Activated T-cell treated with anti-CD3 and anti-CD28 coated beads, Interleukin-2, amount 50 U/mL, for 4 hours (primary cell): Measurements from ENCODE around the gene PRR12. TPM values are rescaled to one million over a fixed set of nuclear protein-coding genes. Genes with fewer than 3 reads are reported as not detected.

Experiments
- ATAC-seq, 2 donors: fragments of 200-7000 bp; cut with Tn5 transposase; one replicate each; pipeline ENCODE4 v1.10.0; 2021
- DNase-seq: peaks from one replicate; pipeline ENCODE4 v3.0.0-alpha.2; 2020
- H3K27me3 Mint-ChIP-seq: one replicate; pipeline ENCODE4 v1.8.0; 2021; ENCODE audit warnings: low read depth, mixed read lengths
- H3K36me3 Mint-ChIP-seq: one replicate; pipeline ENCODE4 v1.8.0; 2022; ENCODE audit warnings: mixed read lengths; ENCODE audit not compliant: insufficient read depth
- H3K4me1 Mint-ChIP-seq: one replicate; pipeline ENCODE4 v1.8.0; 2021; ENCODE audit warnings: low read depth, mixed read lengths
- H3K4me3 Mint-ChIP-seq: one replicate; pipeline ENCODE4 v1.8.0; 2021; ENCODE audit warnings: mild to moderate bottlenecking, moderate library complexity, mixed read lengths
- H3K9me3 Mint-ChIP-seq: one replicate; pipeline ENCODE4 v1.8.0; 2021; ENCODE audit warnings: mixed read lengths
- total RNA-seq, 3 donors: library from RNA; stranded (reverse); gene quantifications; one replicate each; pipeline ENCODE4 v1.2.1, GENCODE V29; 2021

Gene PRR12
- total RNA-seq, 3 donors from 2014 or later: 28.0 to 33.1 (median 28.7) TPM

DNA sequence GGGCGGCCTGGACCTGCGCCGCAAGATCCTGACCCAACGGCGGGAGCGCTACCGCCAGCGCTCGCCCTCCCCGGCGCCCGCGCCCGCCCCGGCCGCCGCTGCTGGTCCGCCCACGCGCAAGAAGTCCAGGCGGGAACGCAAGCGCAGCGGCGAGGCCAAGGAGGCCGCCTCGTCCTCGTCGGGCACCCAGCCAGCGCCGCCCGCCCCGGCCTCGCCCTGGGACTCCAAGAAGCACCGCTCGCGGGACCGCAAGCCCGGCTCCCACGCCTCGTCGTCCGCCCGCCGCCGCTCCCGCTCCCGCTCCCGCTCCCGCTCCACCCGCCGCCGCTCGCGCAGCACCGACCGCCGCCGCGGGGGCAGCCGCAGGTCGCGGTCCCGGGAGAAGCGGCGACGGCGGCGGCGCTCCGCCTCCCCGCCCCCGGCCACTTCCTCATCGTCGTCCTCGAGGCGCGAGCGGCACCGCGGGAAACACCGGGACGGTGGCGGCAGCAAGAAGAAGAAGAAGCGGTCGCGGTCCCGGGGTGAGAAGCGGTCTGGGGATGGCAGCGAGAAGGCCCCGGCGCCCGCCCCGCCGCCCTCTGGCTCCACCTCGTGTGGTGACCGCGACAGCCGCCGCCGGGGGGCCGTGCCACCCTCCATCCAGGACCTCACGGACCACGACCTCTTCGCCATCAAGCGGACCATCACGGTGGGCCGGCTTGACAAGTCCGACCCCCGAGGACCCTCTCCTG is 61.0 kb downstream of the PRR12 start:
- DNase-seq (no peak), ATAC-seq (no peak)
- no peaks in the 10 kb centered on the region for H3K27me3 Mint-ChIP-seq
- H3K4me3 Mint-ChIP-seq: no peak overlapping the region
- H3K9me3 Mint-ChIP-seq: no peaks in the 10 kb centered on the region
- peaks cover 29% of the 10 kb centered on the region for H3K36me3 Mint-ChIP-seq
- no peaks in the 10 kb centered on the region for H3K4me1 Mint-ChIP-seq

DNA sequence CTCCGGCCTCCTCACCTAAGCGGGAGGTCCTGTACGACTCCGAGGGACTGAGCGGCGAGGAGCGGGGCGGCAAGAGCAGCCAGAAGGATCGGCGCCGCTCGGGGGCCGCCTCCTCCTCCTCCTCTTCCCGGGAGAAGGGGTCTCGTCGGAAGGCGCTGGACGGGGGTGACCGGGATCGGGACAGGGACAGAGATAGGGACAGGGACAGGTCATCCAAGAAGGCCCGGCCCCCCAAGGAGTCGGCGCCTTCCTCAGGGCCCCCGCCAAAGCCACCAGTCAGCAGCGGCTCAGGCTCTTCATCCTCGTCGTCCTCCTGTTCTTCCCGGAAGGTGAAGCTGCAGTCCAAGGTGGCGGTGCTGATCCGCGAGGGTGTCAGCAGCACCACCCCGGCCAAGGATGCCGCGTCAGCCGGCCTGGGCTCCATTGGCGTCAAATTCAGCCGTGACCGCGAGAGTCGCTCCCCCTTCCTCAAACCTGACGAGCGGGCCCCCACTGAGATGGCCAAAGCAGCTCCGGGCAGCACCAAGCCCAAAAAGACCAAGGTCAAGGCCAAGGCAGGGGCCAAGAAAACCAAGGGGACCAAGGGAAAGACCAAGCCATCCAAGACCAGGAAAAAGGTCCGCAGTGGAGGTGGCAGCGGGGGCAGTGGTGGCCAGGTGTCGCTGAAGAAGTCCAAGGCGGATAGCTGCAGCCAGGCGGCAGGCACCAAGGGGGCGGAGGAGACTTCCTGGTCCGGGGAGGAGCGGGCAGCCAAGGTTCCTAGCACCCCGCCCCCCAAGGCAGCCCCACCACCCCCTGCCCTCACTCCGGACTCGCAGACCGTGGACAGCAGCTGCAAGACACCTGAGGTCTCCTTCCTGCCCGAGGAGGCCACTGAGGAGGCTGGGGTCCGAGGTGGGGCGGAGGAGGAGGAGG is 61.8 kb downstream of the PRR12 start:
- no peaks in the 10 kb centered on the region for H3K9me3 Mint-ChIP-seq
- H3K27me3 Mint-ChIP-seq: no peaks in the 10 kb centered on the region
- ATAC-seq (no peak), DNase-seq (no peak)
- H3K4me1 Mint-ChIP-seq: no peaks in the 10 kb centered on the region
- peaks cover 31% of the 10 kb centered on the region for H3K36me3 Mint-ChIP-seq
- H3K4me3 Mint-ChIP-seq: no peak overlapping the region

DNA sequence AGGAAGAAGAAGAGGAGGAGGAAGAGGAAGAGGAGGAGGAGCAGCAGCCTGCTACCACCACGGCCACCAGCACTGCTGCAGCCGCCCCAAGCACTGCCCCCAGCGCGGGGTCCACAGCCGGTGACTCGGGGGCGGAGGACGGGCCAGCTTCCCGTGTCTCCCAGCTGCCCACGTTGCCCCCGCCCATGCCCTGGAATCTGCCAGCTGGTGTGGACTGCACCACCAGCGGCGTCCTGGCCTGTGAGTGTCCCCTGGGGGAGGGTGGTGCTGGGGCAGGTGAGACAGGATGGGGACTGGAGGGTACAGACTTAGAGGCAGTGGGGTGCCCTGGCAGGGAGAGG is 62.5 kb downstream of the PRR12 start:
- Mint-ChIP-seq H3K9me3 (no peaks in the 10 kb centered on the region), H3K4me3 (no peak overlapping the region), H3K4me1 (no peaks in the 10 kb centered on the region), H3K27me3 (no peaks in the 10 kb centered on the region), H3K36me3 (peaks cover 31% of the 10 kb centered on the region)
- no peak for ATAC-seq
- DNase-seq: no peak

DNA sequence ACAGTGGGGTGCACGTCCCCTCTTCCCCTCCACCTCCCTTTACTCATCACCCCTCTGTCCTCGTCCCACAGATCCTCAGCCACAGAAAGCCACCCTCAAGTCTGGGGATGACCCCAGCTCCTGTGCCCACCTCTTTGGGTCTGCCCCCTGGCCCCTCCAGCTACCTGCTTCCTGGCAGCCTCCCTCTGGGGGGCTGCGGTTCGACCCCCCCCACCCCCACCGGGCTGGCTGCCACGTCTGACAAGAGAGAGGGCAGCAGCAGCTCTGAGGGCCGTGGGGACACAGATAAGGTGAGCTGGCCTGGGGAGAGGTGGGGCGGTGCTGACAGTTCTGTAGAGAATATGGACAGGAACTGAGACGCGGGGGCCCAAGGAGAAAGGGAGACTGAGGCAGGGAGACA is 63.6 kb downstream of the PRR12 start:
- Mint-ChIP-seq H3K27me3 (no peaks in the 10 kb centered on the region), H3K4me1 (no peaks in the 10 kb centered on the region), H3K36me3 (peaks cover 28% of the 10 kb centered on the region), H3K4me3 (no peak overlapping the region), H3K9me3 (no peaks in the 10 kb centered on the region)
- ATAC-seq (no peak), DNase-seq (no peak)

DNA sequence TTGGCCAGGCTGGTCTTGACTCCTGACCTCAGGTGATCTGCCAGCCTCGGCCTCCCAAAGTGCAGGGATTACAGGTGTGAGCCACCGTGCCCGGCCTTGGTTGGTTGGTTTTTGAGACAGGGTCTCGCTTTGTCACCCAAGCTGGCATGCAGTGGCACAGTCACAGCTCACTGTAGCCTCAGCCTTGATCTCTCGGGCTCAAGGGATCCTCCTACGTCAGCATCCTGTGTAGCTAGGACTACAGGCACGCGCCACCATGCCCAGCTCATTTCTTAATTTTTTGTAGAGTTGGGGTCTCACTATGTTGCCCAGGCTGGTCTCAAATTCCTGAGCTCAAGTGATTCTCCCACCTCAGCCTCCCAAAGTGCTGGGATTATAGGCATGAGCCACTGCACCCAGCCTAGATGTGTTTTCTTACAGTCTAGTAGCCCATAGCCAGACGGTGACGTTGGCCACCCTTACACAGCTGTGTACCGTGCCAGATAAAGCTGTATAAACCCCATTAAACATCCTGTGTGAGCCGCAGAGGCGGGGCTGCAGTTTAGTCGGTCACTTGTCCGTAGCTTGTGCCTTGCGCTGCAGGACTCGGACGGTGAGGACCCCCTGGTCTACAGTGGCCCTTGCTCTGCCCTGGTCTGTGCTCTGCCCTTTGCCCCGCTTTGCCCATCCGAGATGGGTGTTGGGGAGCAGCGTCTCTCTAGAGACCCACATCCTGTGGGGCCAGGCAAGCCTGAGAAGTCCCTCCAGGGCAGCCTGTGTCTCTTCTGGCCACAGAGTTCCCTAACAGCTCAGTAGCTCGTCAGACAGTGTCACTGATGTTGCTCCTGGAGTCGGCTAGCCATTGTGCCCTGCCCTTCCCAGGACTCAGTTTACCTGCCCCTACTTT is 64.8 kb downstream of the PRR12 start:
- Mint-ChIP-seq H3K27me3 (no peaks in the 10 kb centered on the region), H3K36me3 (peaks cover 33% of the 10 kb centered on the region), H3K4me3 (no peak overlapping the region), H3K9me3 (no peaks in the 10 kb centered on the region), H3K4me1 (peaks cover 2% of the 10 kb centered on the region)
- no peak for ATAC-seq
- no peak for DNase-seq

DNA sequence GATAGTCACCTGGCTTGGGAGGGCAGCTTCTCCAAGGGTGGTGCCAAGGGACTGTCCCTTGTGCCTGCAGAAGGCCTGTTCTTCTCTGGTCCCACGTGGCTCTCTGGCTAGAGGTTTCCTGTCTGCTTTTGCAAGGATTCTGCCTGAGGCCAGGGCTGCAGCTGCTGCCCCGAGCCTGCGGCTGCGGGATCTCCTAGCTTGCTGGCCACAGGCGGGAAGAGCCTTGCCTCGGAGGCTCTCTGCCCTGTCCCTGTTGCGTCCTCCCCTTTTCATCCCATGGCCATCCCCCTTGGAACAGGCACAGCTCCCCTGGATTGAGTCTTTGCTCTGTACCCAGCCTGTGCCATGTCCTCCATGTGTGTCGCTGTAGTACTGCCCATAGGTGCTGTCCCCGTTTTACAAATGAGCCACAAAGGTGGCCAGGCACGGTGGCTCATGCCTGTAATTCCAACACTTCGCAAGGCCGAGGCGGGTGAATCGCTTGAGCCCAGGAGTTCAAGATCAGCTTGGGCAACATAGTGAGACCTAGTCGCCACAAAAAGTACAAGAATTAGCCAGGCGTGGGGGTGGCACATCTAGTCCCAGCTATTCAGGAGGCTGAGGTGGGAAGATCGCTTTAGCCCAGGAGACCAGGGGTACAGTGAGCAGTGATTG is 65.6 kb downstream of the PRR12 start:
- Mint-ChIP-seq H3K27me3 (no peaks in the 10 kb centered on the region), H3K4me1 (peaks cover 2% of the 10 kb centered on the region), H3K36me3 (peaks cover 31% of the 10 kb centered on the region), H3K9me3 (no peaks in the 10 kb centered on the region), H3K4me3 (no peak overlapping the region)
- no peak for ATAC-seq
- DNase-seq: no peak

DNA sequence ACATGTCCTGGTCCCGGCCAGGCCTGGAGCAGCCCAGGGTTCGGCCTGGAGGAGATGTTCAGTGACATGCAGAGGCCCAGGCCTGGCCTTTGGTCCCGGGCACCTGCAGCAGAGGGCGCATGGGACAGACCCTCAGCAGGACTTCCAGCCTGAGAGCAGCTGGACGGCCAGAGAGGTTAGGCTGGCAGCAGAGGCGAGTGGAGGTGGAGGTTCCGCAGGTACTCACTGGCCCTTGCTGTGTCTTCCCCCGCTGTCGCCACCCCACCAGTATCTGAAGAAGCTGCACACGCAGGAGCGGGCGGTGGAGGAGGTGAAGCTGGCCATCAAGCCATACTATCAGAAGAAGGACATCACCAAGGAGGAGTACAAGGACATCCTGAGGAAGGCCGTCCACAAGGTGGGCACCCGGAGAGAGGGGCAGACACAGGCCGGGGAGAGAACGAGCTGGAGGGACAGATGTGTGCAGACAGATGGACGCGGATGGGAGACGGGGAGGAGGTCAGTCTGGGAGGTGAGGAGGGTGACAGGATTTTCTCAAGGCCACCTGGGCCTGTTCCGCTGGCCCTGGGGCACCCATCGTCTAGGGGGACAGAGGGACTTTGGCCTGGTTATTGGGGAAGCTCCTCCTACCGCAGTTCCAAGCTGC is 66.6 kb downstream of the PRR12 start:
- peaks cover 4% of the 10 kb centered on the region for H3K4me1 Mint-ChIP-seq
- ATAC-seq (no peak), DNase-seq (no peak)
- no peak overlapping the region for H3K4me3 Mint-ChIP-seq
- no peaks in the 10 kb centered on the region for H3K9me3 Mint-ChIP-seq
- H3K36me3 Mint-ChIP-seq: peaks cover 31% of the 10 kb centered on the region
- no peaks in the 10 kb centered on the region for H3K27me3 Mint-ChIP-seq

DNA sequence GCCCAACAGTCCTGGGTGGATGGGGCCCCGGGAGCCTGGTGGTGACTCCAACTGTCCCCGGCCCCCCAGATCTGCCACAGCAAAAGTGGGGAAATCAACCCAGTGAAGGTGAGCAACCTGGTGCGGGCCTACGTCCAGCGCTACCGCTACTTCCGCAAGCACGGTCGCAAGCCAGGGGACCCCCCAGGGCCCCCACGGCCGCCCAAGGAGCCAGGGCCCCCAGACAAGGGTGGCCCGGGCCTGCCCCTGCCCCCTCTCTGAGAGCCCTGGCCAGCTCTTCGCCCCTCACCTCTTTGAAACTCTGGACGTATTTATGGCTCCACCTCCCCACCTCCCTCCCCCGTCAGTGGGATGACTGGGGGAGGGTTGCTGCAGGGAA is 67.1 kb downstream of the PRR12 start:
- H3K4me1 Mint-ChIP-seq: peaks cover 9% of the 10 kb centered on the region
- no peaks in the 10 kb centered on the region for H3K9me3 Mint-ChIP-seq
- H3K4me3 Mint-ChIP-seq: no peak overlapping the region
- DNase-seq: no peak
- H3K36me3 Mint-ChIP-seq: peaks cover 29% of the 10 kb centered on the region
- no peak for ATAC-seq
- H3K27me3 Mint-ChIP-seq: no peaks in the 10 kb centered on the region

DNA sequence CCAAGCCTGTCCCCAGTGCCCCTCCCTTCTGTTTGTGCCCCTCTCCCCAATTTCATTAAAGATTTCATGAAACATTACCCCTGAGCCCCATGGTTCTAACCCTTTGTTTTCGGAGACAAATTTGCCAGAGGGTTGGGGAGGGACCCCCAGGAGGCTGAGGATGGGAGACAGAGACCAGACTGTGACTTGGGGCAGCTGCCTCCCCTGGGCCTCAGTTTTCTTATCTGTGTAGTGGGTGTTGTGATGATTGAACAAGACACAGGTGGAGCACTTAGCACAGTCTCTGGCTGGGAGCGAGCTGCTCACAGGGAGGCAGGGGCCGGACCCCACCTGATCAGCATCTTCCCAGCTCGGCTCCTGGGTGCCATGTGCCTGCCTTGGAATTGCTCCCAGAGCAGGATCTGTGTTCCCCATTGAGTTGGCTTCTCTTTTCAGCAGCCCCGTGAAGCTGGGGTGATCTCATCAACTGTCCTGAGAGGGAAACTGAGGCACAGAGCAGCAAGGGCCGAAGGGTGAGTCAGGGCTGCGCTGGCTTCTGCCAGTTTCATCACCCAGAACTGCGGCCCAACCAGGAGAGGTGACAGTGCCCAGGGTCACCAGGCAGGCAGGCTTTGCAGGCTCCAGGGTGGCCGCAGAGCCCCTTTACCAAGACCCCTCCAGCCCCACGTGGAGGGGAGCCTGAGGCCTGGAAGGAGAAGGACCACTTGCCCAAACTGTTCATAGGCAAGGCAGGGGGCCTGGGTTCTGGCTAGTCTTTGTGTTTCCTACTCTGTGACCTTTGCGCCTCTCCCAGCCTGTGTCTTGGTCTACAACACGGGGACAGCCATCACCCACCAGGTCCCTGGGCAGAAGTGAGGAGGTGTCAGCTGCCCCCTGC is 67.8 kb downstream of the PRR12 start:
- Mint-ChIP-seq H3K9me3 (no peaks in the 10 kb centered on the region), H3K4me3 (no peak overlapping the region), H3K36me3 (peaks cover 29% of the 10 kb centered on the region), H3K4me1 (peaks cover 16% of the 10 kb centered on the region), H3K27me3 (no peaks in the 10 kb centered on the region)
- no peak for ATAC-seq
- DNase-seq: no peak

DNA sequence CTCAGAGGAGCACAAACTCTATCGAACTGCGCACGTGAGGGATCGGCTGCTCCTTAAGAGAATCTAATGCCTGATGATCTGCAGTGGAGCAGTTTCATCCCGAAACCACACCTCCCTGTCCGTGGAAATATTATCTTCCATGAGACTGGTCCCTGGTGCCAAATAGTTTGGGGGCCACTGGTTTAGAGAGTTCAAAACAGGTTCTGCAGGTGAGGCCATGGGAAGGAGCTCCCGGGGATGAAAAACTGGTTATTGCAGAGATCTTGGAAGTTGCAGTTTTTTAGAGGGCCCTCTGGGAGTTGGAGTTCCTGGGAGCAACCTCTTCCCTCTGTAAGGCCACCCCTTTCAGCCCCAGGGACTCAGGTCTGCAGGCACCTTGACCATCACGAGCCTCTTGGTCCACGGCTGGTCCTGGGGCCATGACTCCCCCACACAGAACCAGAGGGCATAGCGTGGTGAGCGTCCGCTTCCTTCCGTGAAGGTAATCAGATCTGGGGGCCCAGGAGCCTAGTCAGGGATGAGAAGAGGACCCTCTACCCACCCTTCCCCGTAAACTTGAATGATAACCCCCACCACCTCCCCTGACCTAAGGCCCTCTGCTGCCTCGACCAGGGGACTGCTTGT is 69.5 kb downstream of the PRR12 start:
- no peak overlapping the region for H3K4me3 Mint-ChIP-seq
- peaks cover 22% of the 10 kb centered on the region for H3K36me3 Mint-ChIP-seq
- no peaks in the 10 kb centered on the region for H3K27me3 Mint-ChIP-seq
- H3K9me3 Mint-ChIP-seq: no peaks in the 10 kb centered on the region
- no peak for DNase-seq
- H3K4me1 Mint-ChIP-seq: peaks cover 25% of the 10 kb centered on the region
- ATAC-seq: no peak

DNA sequence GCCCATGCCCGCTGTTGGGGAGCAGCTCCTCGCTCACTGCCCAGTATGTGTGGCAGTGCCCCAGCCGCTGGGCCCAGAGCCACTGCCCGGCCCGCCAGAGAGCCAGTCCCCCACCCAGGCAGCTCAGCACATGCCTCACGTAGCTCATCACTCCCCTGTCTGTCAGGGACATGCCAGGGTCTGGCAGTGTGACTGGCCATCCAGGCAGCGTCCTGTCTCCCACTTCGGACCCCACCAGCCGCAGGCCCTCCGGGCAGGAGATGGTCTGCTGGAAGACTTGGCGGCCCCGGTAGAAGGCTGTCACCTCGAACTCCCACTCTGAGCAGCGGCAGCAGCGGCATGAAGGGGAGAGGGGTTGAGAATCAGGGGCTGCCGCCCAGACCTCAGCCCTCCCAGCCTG is 71.0 kb downstream of the PRR12 start:
- Mint-ChIP-seq H3K9me3 (no peaks in the 10 kb centered on the region), H3K27me3 (no peaks in the 10 kb centered on the region), H3K36me3 (peaks cover 13% of the 10 kb centered on the region), H3K4me1 (peaks cover 34% of the 10 kb centered on the region), H3K4me3 (no peak overlapping the region)
- no peak for DNase-seq
- ATAC-seq: no peak

DNA sequence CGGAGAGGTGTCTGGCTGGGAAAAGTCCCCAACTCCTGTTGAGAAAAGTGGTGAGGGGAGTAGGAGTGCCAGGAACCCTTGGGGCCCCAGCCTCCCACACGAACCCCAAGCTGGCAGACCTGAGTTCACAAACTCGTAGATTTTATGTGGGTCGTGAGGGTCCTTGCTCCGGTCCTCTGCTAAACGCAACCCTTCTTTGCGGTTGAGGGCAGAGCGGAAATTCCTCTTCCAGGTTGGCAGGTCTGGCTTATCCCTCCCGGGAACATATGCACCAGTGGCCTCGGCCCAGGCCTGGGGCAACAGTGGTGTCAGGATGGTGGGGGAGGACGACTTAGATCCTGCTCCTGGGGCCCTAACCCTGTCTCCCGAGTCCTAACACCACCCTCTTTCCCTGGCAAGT is 72.2 kb downstream of the PRR12 start:
- H3K4me3 Mint-ChIP-seq: peak overlapping the region; percentile 95
- H3K4me1 Mint-ChIP-seq: peaks cover 39% of the 10 kb centered on the region
- DNase-seq: no peak

More for the DNA sequence above, 72.2 kb downstream of the PRR12 start:
- Mint-ChIP-seq H3K9me3 (no peaks in the 10 kb centered on the region), H3K27me3 (no peaks in the 10 kb centered on the region), H3K36me3 (peaks cover 11% of the 10 kb centered on the region)
- ATAC-seq: no peak
